Stomach (tissue), 9 donors: ENCODE results near the gene CBFA2T3. TPM values are rescaled to one million over a fixed set of nuclear protein-coding genes. Genes with fewer than 3 reads are reported as not detected.

ENCODE experiments used
- DNase-seq, 2 donors: peaks; one replicate each; pipeline versions ENCODE4 v3.0.0 to v3.0.0-alpha.2; 2013 to 2019
- H3K27ac ChIP-seq, 5 donors: fragments of 200-600 bp in 4 of 5; sonication (generic) in 4 of 5; one replicate each; pipeline ENCODE4 v1.5.1; 2013 to 2019; ENCODE audit warnings: mild to moderate bottlenecking in 1 of 5, moderate library complexity in 1 of 5
- H3K27me3 ChIP-seq, 3 donors: fragments of 200-600 bp; sonication (generic); one replicate each; pipeline ENCODE4 v1.5.1; 2017 to 2019; ENCODE audit warnings: mixed run types in 1 of 3
- H3K36me3 ChIP-seq, 4 donors: fragments of 200-600 bp; sonication (generic); 1 replicate in 3 of 4; 2 replicates in 1 of 4; pipeline ENCODE4 v1.5.1; 2016 to 2019
- H3K4me1 ChIP-seq, 4 donors: fragments of 200-600 bp; sonication (generic); one replicate each; pipeline ENCODE4 v1.5.1; 2016 to 2019
- H3K4me3 ChIP-seq, 4 donors: fragments of 200-600 bp; sonication (generic) in 3 of 4; one replicate each; pipeline ENCODE4 v1.5.1; 2016 to 2019; ENCODE audit warnings: mild to moderate bottlenecking in 1 of 4
- H3K9me3 ChIP-seq, 4 donors: fragments of 200-600 bp; sonication (generic); one replicate each; pipeline ENCODE4 v1.5.1; 2016 to 2019
- CTCF ChIP-seq, 7 experiments: fragments of 450-650 bp in 4 of 7; fragments of 200-600 bp in 3 of 7; sonication (generic) in 3 of 7; IDR thresholded peaks; one replicate each; pipeline ENCODE4 v1.5.1; 2016 to 2019; ENCODE audit warnings: antibody characterized with exemption in 7 of 7, control low read depth in 2 of 7, mild to moderate bottlenecking in 1 of 7
- EP300 ChIP-seq: sonication (generic); formaldehyde crosslinking; IDR thresholded peaks from one replicate; pipeline ENCODE4 v1.6.1; 2017; ENCODE audit warnings: antibody characterized with exemption
- POLR2A ChIP-seq, 4 donors: fragments of 450-650 bp; IDR thresholded peaks; one replicate each; pipeline ENCODE4 v1.6.1; 2016; ENCODE audit warnings: antibody characterized with exemption in 4 of 4, control low read depth in 2 of 4, mild to moderate bottlenecking in 1 of 4, moderate library complexity in 1 of 4
- POLR2AphosphoS5 ChIP-seq, 3 donors: sonication (generic); formaldehyde crosslinking; IDR thresholded peaks; one replicate each; pipeline ENCODE4 v1.6.1; 2016; ENCODE audit warnings: antibody characterized with exemption in 3 of 3
- WGBS, 5 donors: extraction: QIAGEN DNeasy Blood & Tissue Kit in 3 of 5; methylation state at CpG; one replicate each; pipeline versions ENCODE4 v1.1.5 to v1.1.7; 2013 to 2018; 5-methylcytosine and 5-hydroxymethylcytosine counted together
- intact Hi-C: fragments of 100-400 bp; cut with DNase I; formaldehyde crosslinking; loops from one replicate; pipeline ENCODE4 v1.15.1; 2023; ENCODE audit warnings: low total_unique reads
- polyA plus RNA-seq, 3 donors: library from polyadenylated mRNA; stranded (reverse); fragments of 200-250 nt; gene quantifications; one replicate each; pipeline ENCODE4 v1.2.3, GENCODE V29; 2013
- total RNA-seq, 5 donors: library from RNA; depleted of rRNA; stranded (reverse); fragments of >200 nt; gene quantifications; one replicate each; pipeline versions ENCODE4 v1.1.0 to v1.2.3, GENCODE V29; 2014 to 2016
- donor health status: healthy with polysubstance abuse.
- donor health status: Bipolar disorder and iron deficiency.
- donor health status: healthy.

Gene CBFA2T3
- total and polyA plus RNA-seq, 8 donors = 0.58 to 57.6 (median 2.5) TPM

DNA sequence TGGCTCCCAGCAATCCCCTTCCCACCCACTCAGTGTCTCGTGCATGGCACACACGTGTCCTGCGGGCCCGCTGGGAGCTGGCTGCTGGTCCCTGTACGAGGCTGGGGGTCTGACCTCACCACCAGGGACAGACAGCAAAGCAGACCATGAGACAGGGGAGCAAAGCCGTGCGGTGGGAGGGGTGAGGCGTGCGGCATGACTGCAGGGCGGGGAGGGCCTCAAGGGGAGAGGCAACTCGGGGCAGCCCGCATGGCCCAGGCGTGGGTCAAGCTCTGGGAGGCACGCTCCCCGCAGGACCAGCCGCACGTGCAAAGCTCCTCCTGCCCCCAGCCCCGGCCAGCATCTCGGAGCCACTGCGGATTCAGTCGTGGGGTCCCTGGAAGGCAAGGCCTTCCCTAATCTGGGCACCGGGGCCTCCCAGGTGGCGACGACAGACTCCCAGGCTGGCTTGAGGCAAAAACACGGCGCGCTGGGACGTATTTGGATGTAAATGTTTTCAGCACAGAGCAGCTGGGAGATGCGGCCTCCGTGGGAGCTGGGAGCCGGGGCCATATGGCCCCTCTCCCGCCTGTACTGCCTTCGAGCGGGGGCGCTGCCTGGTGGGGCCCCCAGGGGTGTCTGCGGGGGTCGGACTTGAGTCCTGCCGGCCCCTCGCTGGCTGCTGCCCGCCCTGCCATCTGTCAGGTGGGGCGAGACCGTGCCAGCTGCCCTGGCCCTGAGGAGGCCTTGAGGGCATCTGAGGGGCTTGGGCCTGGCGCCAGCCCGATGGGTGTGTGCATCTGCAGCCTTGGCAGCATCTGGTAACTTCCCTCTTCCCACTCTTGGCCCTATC is 12.2 kb upstream of the CBFA2T3 start:
- 72 to 90% (median 75%) methylated on average over 30 to 44 of the region's 44 CpGs for WGBS, 5 donors

DNA sequence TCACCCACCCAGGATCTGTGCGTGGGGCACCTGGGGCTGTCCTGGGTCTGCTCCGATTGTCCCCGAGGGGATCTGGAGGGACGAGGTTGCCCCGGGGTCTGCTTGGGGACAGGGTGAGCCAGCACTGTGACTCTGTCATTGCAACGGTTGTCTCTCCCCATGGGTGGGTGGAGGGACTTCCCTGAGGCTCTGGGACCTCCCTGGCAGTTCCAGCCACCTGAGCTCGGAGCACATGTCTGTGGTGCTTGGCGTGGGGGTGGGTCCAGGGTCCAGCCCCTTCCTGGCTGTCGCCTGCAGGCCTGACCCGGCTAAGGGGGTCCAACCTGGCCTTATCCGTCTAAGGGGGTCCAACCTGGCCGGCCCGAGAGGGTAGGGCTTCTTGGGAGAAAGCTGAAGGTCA is 8.5 kb upstream of the CBFA2T3 start:
- intact Hi-C loops = no loop called here
- no peak overlapping the region for H3K27ac ChIP-seq
- H3K27me3 ChIP-seq = peaks cover 0 to 69% (median 10%) of the 10 kb centered on the region in 3 donors

More for the DNA sequence above, 12.2 kb upstream of the CBFA2T3 start:
- no peak for DNase-seq
- TF ChIP-seq EP300 (no peak), POLR2A (IDR thresholded peaks at IDR 0.05) (no peak), CTCF (IDR thresholded peaks at IDR 0.05) (no peak), POLR2AphosphoS5 (IDR thresholded peaks at IDR 0.05) (no peak)
- H3K27me3 ChIP-seq = peaks cover 4 to 81% (median 29%) of the 10 kb centered on the region in 3 donors
- intact Hi-C loops = no loop called here
- H3K36me3 ChIP-seq = no peaks in the 10 kb centered on the region
- no peak overlapping the region for H3K4me3 ChIP-seq
- peaks cover 0 to 8% (median 4%) of the 10 kb centered on the region in 4 donors for H3K4me1 ChIP-seq
- no peaks in the 10 kb centered on the region for H3K9me3 ChIP-seq
- no peak overlapping the region for H3K27ac ChIP-seq

GRCh38 chr16:88983771-88984687 is 7.0 kb upstream of the CBFA2T3 start:
- peaks cover 0 to 61% (median 10%) of the 10 kb centered on the region in 3 donors for H3K27me3 ChIP-seq
- intact Hi-C loops = no loop called here

More for the DNA sequence above, 8.5 kb upstream of the CBFA2T3 start:
- Histone ChIP-seq H3K36me3 (no peaks in the 10 kb centered on the region), H3K4me1 (no peaks in the 10 kb centered on the region), H3K9me3 (no peaks in the 10 kb centered on the region), H3K4me3 (no peak overlapping the region)
- TF ChIP-seq CTCF (IDR thresholded peaks at IDR 0.05) = no peak
- TF ChIP-seq POLR2A (IDR thresholded peaks at IDR 0.05) = no peak
- DNase-seq = no peak
- 73 to 86% (median 78%) methylated on average over 8 to 13 of the region's 13 CpGs for WGBS, 5 donors

More at GRCh38 chr16:88983771-88984687, 7.0 kb upstream of the CBFA2T3 start:
- Histone ChIP-seq H3K36me3 (no peaks in the 10 kb centered on the region), H3K9me3 (no peaks in the 10 kb centered on the region), H3K4me3 (no peak overlapping the region), H3K27ac (no peak overlapping the region), H3K4me1 (no peaks in the 10 kb centered on the region)
- TF ChIP-seq EP300 (no peak), CTCF (IDR thresholded peaks at IDR 0.05) (no peak), POLR2A (IDR thresholded peaks at IDR 0.05) (no peak), POLR2AphosphoS5 (IDR thresholded peaks at IDR 0.05) (no peak)
- WGBS, 5 donors = 79 to 83% (median 81%) methylated on average over 22 to 41 of the region's 41 CpGs
- no peak for DNase-seq
